Measurements from ENCODE around the gene SCARB1.

SCARB1 gene

DNA sequence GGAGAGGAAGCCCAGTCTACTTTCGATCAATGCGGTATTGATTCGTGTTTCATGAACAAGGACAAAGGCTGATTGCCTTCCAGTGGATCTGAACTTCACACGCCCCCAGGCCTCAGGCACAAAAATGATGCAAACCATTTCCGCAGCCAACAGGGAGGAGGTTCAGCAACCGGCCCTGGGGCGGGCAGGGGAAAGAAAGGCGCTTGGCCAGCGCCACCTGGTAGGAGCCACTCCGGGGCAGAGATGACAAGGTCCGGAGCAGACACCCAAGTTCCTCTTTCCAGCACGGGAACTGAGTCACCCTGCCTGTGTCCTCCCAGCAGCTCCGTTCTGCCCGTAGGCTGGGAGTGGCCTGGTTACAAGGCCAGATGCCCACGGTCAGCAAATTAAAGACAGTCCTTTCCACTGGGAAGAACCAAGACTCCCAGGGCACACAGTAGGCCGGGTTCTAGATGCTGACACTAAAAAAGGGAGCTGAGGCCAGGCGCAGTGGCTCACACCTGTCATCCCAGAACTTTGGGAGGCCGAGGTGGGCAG, 136.3 kb downstream of the SCARB1 start:
- Histone ChIP-seq H3K9ac (ENCODE audit: low read length) (no peak overlapping the region), H3K27me3 (ENCODE audit: control insufficient read depth, insufficient read depth, low read length) (no peaks in the 10 kb centered on the region), H3K4me1 (ENCODE audit: control insufficient read depth, insufficient read depth, low read length) (peaks cover 4% of the 10 kb centered on the region; the same call in 1 of the 2 replicates), H3K27ac (ENCODE audit: low read depth, low read length) (no peak overlapping the region), H3K36me3 (ENCODE audit: control insufficient read depth, insufficient read depth, low read length) (no peaks in the 10 kb centered on the region), H3K4me3 (ENCODE audit: low read depth, low read length) (no peak overlapping the region), H3K9me3 (ENCODE audit: control insufficient read depth, insufficient read depth, low read depth, low read length) (peaks cover 5% of the 10 kb centered on the region; the same call in 1 of the 2 replicates)
